ENCODE data around the gene SEC14L5.

The SEC14L5 gene

DNA sequence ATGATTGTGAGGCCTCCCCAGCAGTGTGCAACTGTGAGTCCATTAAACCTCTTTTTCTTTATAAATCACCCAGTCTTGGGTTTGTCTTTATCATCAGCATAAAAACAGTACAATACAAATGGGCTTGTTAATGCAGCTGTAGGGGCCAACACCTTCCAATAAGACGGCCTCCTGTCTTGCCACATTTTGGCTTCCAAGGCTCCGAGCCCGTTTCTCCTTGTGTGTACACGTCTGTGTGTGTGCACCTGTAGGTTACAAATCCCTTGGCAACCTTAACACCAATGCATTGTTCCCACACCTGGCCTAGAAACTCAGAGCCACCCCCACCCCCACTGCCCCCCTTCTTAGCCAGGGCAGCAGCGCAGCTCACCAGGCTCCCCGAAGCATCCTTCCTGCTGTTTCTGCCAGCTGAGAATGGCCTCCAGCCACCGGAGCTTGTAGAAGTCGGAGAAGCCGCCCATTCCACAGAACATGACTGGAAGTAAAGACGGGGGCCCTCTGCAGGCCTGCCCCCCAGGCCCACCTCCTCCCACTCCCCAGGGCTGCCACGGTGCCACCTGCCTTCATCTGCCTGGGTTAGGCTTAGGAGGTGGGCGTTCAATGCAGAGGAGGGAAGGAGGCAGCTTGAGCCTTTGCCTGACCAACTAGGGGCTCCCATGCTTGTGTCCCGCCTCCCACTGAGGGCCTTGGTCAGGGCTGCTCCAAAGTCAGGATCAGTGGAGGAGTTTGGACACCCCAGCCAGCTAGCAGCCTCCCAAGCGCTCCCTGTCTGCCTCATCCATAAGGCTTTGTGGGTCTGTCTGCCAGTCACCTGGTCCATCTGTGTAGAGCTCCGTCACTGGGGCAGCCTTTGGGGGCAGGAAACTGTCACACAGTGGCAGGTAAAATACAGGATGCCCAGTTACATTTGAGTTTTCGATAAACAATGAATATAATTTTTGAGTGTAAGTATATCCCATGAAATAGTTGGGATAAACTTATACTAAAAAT is 97.0 kb downstream of the SEC14L5 start:
- no peak for DNase-seq (ENCODE audit: low read depth)
- no peak for TF ChIP-seq MYC (IDR thresholded peaks at IDR 0.05; ENCODE audit: low read depth, low read length)
- no peak for TF ChIP-seq POLR2A (IDR thresholded peaks at IDR 0.05; ENCODE audit: extremely low read depth, insufficient read length)
- TF ChIP-seq, protein P1, sequence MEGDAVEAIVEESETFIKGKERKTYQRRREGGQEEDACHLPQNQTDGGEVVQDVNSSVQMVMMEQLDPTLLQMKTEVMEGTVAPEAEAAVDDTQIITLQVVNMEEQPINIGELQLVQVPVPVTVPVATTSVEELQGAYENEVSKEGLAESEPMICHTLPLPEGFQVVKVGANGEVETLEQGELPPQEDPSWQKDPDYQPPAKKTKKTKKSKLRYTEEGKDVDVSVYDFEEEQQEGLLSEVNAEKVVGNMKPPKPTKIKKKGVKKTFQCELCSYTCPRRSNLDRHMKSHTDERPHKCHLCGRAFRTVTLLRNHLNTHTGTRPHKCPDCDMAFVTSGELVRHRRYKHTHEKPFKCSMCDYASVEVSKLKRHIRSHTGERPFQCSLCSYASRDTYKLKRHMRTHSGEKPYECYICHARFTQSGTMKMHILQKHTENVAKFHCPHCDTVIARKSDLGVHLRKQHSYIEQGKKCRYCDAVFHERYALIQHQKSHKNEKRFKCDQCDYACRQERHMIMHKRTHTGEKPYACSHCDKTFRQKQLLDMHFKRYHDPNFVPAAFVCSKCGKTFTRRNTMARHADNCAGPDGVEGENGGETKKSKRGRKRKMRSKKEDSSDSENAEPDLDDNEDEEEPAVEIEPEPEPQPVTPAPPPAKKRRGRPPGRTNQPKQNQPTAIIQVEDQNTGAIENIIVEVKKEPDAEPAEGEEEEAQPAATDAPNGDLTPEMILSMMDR (IDR thresholded peaks at IDR 0.05; ENCODE audit: low read depth, low read length) = no peak
- TF ChIP-seq, protein P2, sequence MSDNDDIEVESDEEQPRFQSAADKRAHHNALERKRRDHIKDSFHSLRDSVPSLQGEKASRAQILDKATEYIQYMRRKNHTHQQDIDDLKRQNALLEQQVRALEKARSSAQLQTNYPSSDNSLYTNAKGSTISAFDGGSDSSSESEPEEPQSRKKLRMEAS (IDR thresholded peaks at IDR 0.05; ENCODE audit: low read depth, low read length) = no peak

DNA sequence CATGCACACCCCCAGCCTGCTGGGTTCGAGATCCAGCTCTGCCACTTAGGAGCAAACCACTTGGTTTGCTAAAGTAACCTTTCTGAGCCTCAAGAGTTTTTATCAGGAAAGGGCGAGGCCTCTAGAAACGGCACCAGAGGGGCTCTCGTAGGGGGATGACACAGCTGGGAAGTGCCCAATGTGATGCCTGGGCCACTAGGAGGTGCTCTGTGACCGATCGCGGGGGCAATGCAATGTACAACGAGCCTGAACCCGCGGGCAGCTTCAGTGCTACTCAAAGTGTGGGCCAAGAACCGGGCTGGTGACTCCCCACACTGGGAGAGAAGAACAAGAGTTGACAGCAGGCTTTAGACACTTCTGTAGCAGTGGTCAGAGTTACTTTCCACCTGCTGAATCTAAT is 98.2 kb downstream of the SEC14L5 start:
- TF ChIP-seq MYC (IDR thresholded peaks at IDR 0.05; ENCODE audit: low read depth, low read length) (no peak), POLR2A (IDR thresholded peaks at IDR 0.05; ENCODE audit: extremely low read depth, insufficient read length) (no peak)
- TF ChIP-seq, protein P2 (IDR thresholded peaks at IDR 0.05; ENCODE audit: low read depth, low read length) = no peak
- TF ChIP-seq, protein P1 (IDR thresholded peaks at IDR 0.05; ENCODE audit: low read depth, low read length) = peak; percentile 79
- no peak overlapping the region for H3K4me3 ChIP-seq (ENCODE audit: low read depth, low read length)
- DNase-seq (ENCODE audit: low read depth) = peak; percentile 77

More for the DNA sequence above, 97.0 kb downstream of the SEC14L5 start:
- H3K4me3 ChIP-seq (ENCODE audit: low read depth, low read length) = no peak overlapping the region

DNA sequence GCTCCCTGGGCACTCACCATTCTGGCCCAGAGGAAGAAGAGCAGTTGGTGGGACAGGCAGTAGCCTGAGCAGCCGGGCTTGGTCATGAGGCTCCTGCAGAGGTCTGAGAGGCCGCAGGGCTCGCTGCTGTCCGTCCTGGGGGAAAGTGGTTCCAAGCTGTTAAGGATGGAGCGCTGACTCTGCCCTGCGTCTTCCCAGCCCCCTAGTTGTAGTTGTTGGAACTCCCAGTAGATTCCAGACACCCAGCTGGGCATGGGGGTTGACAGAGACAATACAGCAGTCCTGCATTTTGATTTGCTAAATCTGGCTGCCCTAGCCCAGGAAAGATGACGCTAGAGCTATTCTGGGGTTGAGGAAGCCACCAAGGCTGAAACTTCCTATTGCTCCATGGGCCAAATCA is 100.3 kb downstream of the SEC14L5 start:
- no peak for TF ChIP-seq MYC (IDR thresholded peaks at IDR 0.05; ENCODE audit: low read depth, low read length)
- TF ChIP-seq, protein P1 (IDR thresholded peaks at IDR 0.05; ENCODE audit: low read depth, low read length) = peak; percentile 1
- H3K4me3 ChIP-seq (ENCODE audit: low read depth, low read length) = no peak overlapping the region

DNA sequence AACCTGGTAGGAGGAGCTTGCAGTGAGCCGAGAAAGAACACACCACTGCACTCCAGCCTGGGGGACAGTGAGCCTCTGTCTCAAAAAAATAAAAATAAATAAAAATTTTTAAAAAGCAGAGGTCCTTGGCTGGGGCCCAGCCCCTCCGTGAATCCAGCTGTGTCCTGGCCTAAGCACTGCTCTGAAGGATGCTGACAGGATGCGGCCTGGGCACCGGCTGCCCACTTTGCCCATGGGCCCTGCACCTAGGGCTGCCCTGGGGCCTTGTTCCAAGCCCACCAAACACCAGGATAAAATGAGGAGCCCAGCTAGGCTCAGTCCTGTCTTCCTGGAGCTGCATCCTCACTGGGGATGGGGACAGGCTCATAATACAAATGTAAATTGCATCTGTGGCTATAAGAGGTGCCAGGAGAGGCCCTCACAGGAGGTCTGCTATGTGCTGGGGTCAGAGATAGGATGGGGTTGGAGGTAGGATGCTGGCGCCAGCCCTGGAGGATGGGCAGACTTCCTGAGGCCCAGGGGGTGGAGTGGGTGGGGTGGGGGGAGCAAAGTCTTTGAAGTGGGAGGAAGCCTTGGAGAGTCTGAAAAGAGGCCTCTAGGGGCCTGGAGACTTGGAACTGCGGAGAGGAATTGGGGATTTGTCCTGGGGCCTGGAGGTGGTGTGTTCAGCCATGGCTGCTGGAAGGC is 101.4 kb downstream of the SEC14L5 start:
- TF ChIP-seq, protein P2 (IDR thresholded peaks at IDR 0.05; ENCODE audit: low read depth, low read length) = no peak
- no peak for TF ChIP-seq POLR2A (IDR thresholded peaks at IDR 0.05; ENCODE audit: extremely low read depth, insufficient read length)
- TF ChIP-seq, protein P1 (IDR thresholded peaks at IDR 0.05; ENCODE audit: low read depth, low read length) = no peak
- TF ChIP-seq MYC (IDR thresholded peaks at IDR 0.05; ENCODE audit: low read depth, low read length) = no peak
- no peak overlapping the region for H3K4me3 ChIP-seq (ENCODE audit: low read depth, low read length)
- no peak for DNase-seq (ENCODE audit: low read depth)

More for the DNA sequence above, 100.3 kb downstream of the SEC14L5 start:
- DNase-seq (ENCODE audit: low read depth) = no peak

DNA sequence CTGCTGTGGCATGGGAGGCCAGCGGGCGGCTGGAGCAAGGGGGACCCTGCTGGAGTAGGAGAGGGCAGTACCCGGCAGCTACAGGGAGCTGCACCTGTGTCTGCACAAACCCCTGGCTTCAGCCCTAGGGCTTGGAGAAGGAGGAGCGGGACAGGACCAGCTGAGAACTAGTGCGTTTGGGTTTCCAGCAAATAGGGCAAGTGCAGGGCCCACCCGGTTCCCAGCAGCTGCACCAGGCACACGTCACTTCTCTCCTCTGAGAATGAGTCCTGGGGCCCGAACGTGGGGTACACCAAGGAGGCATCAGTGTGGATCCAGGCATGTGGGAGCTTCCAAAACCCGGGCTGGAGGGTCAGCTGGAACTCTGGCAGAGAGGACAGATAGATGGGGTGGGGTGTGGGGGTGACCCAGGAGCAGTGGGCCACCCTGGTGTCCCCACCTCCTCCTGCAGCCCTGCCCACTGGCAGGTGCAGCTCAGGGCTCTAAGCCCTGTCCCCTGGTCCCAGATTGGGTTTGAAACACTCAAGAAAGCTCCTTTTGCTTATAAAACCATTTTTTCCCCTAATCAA is 102.0 kb downstream of the SEC14L5 start:
- TF ChIP-seq POLR2A (IDR thresholded peaks at IDR 0.05; ENCODE audit: extremely low read depth, insufficient read length) (no peak), MYC (IDR thresholded peaks at IDR 0.05; ENCODE audit: low read depth, low read length) (no peak)
- TF ChIP-seq, protein P2 (IDR thresholded peaks at IDR 0.05; ENCODE audit: low read depth, low read length) = no peak
- TF ChIP-seq, protein P1 (IDR thresholded peaks at IDR 0.05; ENCODE audit: low read depth, low read length) = no peak
- no peak for DNase-seq (ENCODE audit: low read depth)
- H3K4me3 ChIP-seq (ENCODE audit: low read depth, low read length) = no peak overlapping the region

Measured in NB4 (cell line).